Motor neuron (in vitro differentiated cells): Measurements from ENCODE around the gene PLVAP. TPM values are rescaled to one million over a fixed set of nuclear protein-coding genes. Genes with fewer than 3 reads are reported as not detected.
"Not testable (repeated sequence)": the region's sequence is repeated elsewhere in the genome, so short reads cannot be mapped to it uniquely, and the experiment has no call there.

Experiments
- ATAC-seq, 8 experiments: fragments of 200-7000 bp; cut with Tn5 transposase; replicated peaks in 6 of 8; 2 replicates each; pipeline ENCODE4 v1.8.0; 2021; ENCODE audit warnings: mild to moderate bottlenecking in 8 of 8, moderate library complexity in 8 of 8
- H3K27ac ChIP-seq, 2 donors: fragments of 250-450 bp; sonication (Bioruptor Pico); 2 replicates each; pipeline ENCODE4 v1.9.0; 2021; ENCODE audit warnings: antibody characterized with exemption in 2 of 2, mild to moderate bottlenecking in 2 of 2, moderate library complexity in 1 of 2
- H3K4me1 ChIP-seq, 2 donors: fragments of 250-450 bp; sonication (Bioruptor Pico); replicated peaks in 1 of 2; 2 replicates each; pipeline ENCODE4 v1.6.1; 2021; ENCODE audit warnings: antibody characterized with exemption in 2 of 2, mild to moderate bottlenecking in 2 of 2, moderate library complexity in 1 of 2
- H3K4me3 ChIP-seq, 5 donors: fragments of 250-450 bp; sonication (Bioruptor Pico); 2 replicates each; pipeline ENCODE4 v1.9.0; 2021; ENCODE audit warnings: antibody characterized with exemption in 5 of 5, mild to moderate bottlenecking in 5 of 5, moderate library complexity in 4 of 5
- WGBS, 10 experiments: fragments of 450-650 bp; shearing (Covaris generic); methylation state at CpG; one replicate each; pipeline ENCODE4 v1.0.0; 2022; 5-methylcytosine and 5-hydroxymethylcytosine counted together
- in situ Hi-C, 9 experiments: fragments of 400-800 bp; cut with MboI; loops; one replicate each; pipeline ENCODE4 v1.15.0; 2021; ENCODE audit warnings: low sequenced_read_pairs in 9 of 9, low pct_unique_long_range_greater_than_20kb in 2 of 9; ENCODE audit not compliant: unreplicated experiment in 9 of 9
- total RNA-seq, 8 experiments: library from RNA; unstranded; fragments of 300-600 nt; gene quantifications; 2 replicates each; pipeline versions ENCODE4 v1.2.3 to v1.2.4, GENCODE V29; 2022

The PLVAP gene
- total RNA-seq, 8 experiments from 2014 or later, result 0.05 to 2.5 (median 0.27) TPM; not detected in 1

- ATAC-seq, H3K27ac ChIP-seq, in situ Hi-C loops, H3K4me3 ChIP-seq, H3K4me1 ChIP-seq: not testable (repeated sequence)
- 69 to 100% (median 84%) methylated on average over 4 to 13 of the region's 20 CpGs; no CpG with 5 or more reads in 4 of the 10 experiments for WGBS, 10 experiments
These were observed 13.1 kb downstream of the PLVAP start for GRCh38 chr19:17363852-17364605.

DNA sequence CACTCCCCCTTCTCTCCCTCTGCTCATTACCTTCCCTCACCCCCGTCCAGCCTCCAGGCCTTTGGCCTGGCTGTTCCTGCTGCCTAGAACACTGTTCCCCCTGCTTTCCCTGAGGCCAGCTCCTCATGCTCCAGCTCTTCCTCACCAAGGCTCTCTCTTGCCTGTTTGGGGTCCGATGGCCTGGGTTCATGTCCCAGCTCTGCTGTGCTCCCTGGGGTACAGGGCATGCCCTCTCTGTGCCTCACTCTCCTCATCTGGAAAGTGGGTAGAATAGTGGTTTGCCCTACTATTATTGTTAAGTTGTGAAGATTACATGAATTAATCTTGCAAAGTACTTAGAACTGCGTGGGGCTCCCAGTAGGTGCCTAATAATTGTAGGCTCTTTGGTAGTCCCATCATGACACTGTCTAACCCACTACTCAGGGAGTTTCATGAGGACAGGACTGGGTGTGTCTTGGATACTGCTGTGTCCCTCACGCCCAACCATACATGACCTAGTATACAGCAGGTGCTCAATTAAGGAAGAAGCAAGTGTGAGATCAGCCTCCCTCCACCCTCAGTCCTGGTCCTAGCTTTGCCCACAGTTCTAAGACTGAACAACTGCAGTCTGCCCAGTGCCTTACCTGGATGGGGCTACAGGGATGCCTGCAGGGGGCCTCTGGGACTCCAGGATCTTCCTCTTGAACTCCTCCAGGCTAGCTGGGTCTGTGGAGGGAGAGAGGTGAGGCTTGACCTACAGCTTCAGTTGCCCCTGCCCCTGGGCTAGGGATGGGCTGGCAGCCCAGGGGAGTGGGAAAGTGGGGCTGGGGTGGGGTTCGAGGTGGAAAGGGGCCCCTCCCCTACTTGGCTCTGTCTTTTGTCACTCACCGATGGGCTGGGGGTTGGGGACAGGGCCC is 17.0 kb downstream of the PLVAP start:
- in situ Hi-C loops, result no loop called here
- no peak overlapping the region for H3K27ac ChIP-seq
- no peak for ATAC-seq
- no peaks in the 10 kb centered on the region for H3K4me1 ChIP-seq
- H3K4me3 ChIP-seq, result no peak overlapping the region
- WGBS, 10 experiments, result 17 to 100% (median 50%) methylated on average over 1 to 3 of the region's 6 CpGs; no CpG with 5 or more reads in 3 of the 10 experiments

- H3K4me3 ChIP-seq, result no peak overlapping the region
- in situ Hi-C loops, result no loop called here
- WGBS, 10 experiments, result 0 to 97% (median 61%) methylated on average over 1 to 6 of the region's 7 CpGs; no CpG with 5 or more reads in 4 of the 10 experiments
- ATAC-seq, result peak in 2 of 8 experiments; percentile 28 to 68
- H3K27ac ChIP-seq, result no peak overlapping the region
- no peaks in the 10 kb centered on the region for H3K4me1 ChIP-seq
These were observed 18.7 kb downstream of the PLVAP start for GRCh38 chr19:17358395-17358794.

DNA sequence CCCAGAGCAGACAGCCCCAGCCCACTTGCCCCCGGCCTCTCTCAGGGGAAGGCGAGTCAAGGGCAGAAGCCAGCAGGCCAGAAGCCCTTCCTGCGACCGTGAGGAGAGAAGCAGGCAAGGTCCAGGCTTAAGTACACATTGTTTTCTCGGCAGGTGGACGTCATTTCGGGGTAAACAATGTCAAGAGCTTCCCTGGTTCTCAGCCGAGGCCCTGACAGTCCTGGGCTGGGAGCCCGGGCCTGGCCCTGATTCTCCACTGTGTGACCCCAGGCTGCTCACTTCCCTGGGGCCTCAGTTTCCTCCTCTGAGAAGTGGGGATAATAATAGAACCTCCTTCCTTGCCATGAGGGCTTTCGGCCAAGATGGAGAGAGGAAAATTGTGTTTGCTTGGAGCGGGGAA is 19.4 kb downstream of the PLVAP start:
- H3K27ac ChIP-seq, result no peak overlapping the region
- WGBS, 10 experiments, result 10 to 100% (median 68%) methylated on average over 1 to 3 of the region's 11 CpGs; no CpG with 5 or more reads in 6 of the 10 experiments
- no peak for ATAC-seq
- H3K4me1 ChIP-seq, result no peaks in the 10 kb centered on the region
- no peak overlapping the region for H3K4me3 ChIP-seq
- in situ Hi-C loops, result no loop called here

GRCh38 chr19:17357078-17357666 is 20.0 kb downstream of the PLVAP start:
- H3K27ac ChIP-seq, result no peak overlapping the region
- in situ Hi-C loops, result no loop called here
- 20 to 100% (median 75%) methylated on average over 1 to 4 of the region's 7 CpGs; no CpG with 5 or more reads in 3 of the 10 experiments for WGBS, 10 experiments
- H3K4me1 ChIP-seq, result no peaks in the 10 kb centered on the region
- no peak for ATAC-seq
- H3K4me3 ChIP-seq, result no peak overlapping the region

DNA sequence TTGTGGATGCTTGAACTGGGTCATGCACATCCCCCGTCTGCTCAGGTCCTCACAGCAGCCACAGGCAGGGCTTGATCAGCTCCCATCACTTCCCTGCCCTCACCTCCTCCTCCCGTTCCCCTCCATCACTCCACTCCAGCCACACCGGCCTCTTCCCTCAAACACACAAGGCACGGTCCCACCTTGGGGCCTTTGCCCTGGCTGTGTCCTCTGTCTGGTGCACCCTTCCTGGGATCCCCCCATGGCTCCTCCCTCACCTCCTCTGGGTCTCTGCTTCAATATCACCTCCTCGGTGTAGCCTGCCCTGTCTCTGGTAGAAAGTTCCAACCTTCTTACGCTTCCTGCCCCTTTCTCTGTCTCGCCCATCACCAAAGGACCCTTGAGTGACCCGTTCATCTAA is 23.8 kb downstream of the PLVAP start:
- no peak for ATAC-seq
- WGBS, 10 experiments, result 43 to 92% (median 83%) methylated on average over 1 to 7 of the region's 8 CpGs; no CpG with 5 or more reads in 5 of the 10 experiments

DNA sequence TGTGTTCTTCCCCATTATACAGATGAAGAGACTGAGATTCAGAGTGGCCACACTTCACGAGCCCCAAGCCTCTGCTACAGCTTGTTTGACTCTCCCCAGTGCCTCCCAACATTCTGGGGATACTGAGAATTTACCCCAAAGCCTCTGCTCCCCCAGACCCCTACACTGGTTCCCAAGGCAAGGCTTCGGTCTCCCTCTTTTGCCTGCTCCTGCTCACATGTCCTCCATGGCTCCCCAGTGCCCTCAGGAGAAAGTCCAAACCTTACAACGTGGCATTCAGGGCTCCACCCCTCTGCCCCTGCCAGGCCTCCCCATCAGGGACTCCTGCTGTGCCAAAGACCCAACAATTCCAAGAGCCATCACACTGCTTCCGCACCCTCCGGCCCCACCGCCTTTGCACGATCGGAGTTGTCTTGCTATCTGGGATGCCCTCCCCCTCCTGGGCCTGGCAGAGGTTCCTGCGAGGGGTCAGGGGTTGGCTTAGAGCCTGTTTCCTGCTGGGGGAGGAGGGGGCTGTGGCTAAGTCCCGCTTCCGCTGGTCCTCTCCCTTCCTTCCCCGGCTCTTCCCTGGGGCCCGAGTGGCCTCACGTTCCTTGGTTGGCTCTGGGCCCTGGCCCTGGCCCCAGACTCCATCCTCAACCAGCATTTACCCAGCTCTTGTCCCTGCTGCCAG is 24.4 kb downstream of the PLVAP start:
- no peak overlapping the region for H3K4me3 ChIP-seq
- 40 to 100% (median 83%) methylated on average over 1 to 2 of the region's 14 CpGs; no CpG with 5 or more reads in 6 of the 10 experiments for WGBS, 10 experiments
- in situ Hi-C loops, result no loop called here
- peaks cover 3 to 4% of the 10 kb centered on the region in 2 donors for H3K4me1 ChIP-seq
- no peak overlapping the region for H3K27ac ChIP-seq
- no peak for ATAC-seq

More for the DNA sequence above, 23.8 kb downstream of the PLVAP start:
- peaks cover 3 to 4% of the 10 kb centered on the region in 2 donors for H3K4me1 ChIP-seq
- H3K4me3 ChIP-seq, result no peak overlapping the region
- no peak overlapping the region for H3K27ac ChIP-seq
- in situ Hi-C loops, result no loop called here

DNA sequence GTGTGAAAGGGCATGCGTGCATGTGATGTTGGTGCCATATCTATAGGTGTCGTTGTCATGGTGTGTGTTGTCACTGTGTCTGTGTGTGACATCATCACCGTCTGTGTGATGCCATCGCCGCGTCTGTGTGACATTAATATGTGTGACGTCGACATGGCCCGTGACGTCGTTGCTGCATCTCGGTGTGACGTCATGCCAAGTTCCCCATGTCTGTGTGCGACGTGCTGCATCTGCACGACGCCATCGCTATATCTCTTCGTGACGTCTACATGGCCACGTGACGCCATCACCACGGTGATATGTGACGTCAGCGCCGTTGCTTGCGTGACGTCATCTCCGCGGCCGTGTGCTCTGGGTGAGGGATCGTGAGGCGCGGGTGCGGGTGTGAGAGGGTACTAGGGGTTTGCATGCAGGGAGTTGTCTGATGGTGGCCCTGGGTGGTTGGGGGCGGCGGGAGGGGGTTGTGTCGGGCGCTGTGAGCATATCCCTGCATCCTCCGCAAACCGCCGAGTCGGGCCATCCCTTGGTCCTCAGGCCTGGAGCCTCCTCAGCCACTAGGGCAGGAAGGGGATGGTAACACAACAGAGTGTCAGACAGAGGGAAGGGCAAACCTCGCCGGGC is 25.2 kb downstream of the PLVAP start:
- in situ Hi-C loops, result no loop called here
- no peak overlapping the region for H3K27ac ChIP-seq
- no peak for ATAC-seq
- H3K4me1 ChIP-seq, result peaks cover 3 to 4% of the 10 kb centered on the region in 2 donors
- 60 to 100% (median 94%) methylated on average over 1 to 11 of the region's 45 CpGs; no CpG with 5 or more reads in 4 of the 10 experiments for WGBS, 10 experiments
- no peak overlapping the region for H3K4me3 ChIP-seq

DNA sequence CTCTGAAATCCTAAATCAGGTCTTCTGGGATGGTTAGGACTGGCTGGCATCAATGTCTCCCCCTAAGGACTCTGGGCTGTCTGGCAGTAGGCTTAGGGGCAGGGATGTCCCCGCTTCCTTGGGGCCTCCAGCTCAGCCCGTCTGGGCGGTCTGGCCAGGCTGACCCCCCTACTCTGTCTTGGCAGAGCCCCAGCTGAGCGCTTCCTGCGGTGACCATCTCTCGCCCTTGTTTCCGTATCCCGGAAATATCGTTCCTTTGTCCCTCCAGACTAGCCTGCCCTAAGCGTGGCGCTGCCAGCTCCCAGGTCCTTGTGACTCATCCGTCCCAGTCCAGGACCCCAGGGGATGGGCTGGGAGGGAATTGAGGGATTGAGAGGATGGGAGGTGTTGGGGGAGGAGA is 28.4 kb downstream of the PLVAP start:
- in situ Hi-C loops, result no loop called here
- WGBS, 10 experiments, result 0% methylated on average over 3 to 9 of the region's 12 CpGs; no CpG with 5 or more reads in 8 of the 10 experiments
- Histone ChIP-seq H3K4me1 (peaks cover 3 to 4% of the 10 kb centered on the region in 2 donors), H3K4me3 (no peak overlapping the region), H3K27ac (no peak overlapping the region)
- ATAC-seq, result peak in 6 of 8 experiments; percentile 28 to 92 (median 89)

DNA sequence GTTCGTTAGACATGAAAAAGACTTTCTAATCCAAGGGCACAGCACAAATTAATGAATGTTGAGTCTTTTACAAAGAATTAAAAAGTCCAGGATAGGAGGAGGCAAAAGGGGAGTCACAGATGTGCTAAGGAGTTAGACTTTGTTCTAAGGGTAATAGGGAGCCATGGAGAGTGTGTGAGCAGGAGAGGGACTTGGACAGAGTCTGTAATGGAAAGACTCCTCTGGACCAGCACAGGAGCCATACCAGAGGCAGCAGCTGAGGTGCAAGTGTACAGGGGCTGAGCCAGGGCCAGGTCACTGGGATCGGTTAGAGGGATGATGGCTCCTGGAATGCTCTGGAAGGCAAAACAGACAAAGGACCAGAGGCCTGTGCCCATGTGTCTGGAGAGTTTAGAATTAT is 29.3 kb downstream of the PLVAP start:
- WGBS, 10 experiments, result 17 to 100% (median 69%) methylated on average over 1 to 2 of the region's 2 CpGs; no CpG with 5 or more reads in 4 of the 10 experiments
- in situ Hi-C loops, result no loop called here
- peaks cover 3 to 4% of the 10 kb centered on the region in 2 donors for H3K4me1 ChIP-seq

DNA sequence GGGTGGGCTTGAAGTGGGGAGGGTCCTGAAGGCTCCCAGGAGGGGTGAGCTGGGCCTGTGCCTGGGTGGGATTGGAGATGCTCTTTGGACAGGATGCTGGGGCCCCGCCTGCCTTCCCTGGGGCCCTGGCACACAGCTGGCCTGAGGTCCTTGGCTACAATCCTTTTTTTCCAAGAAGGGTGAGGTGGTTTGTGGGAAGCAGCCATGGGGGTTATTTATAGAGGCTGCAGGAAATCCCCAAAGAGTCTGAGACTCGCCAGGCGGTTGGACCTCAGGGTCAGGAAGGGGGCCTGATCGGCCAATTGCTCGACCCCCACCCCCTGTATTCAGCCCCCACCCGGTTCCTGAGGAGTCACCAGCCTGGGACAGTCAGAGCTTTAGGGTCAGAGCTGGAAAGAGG is 29.8 kb downstream of the PLVAP start:
- in situ Hi-C loops, result no loop called here
- H3K27ac ChIP-seq, result no peak overlapping the region
- peak in 2 of 8 experiments; percentile 31 to 34 for ATAC-seq
- WGBS, 10 experiments, result 40 to 100% methylated on average over 1 of the region's 6 CpGs; no CpG with 5 or more reads in 8 of the 10 experiments
- peaks cover 3 to 4% of the 10 kb centered on the region in 2 donors for H3K4me1 ChIP-seq
- no peak overlapping the region for H3K4me3 ChIP-seq

More for the DNA sequence above, 29.3 kb downstream of the PLVAP start:
- no peak overlapping the region for H3K4me3 ChIP-seq
- no peak for ATAC-seq
- H3K27ac ChIP-seq, result no peak overlapping the region

- Histone ChIP-seq H3K4me1 (peaks cover 3 to 4% of the 10 kb centered on the region in 2 donors), H3K4me3 (no peak overlapping the region), H3K27ac (no peak overlapping the region)
- in situ Hi-C loops, result no loop called here
- peak; percentile 62 to 94 (median 71) for ATAC-seq
- 0 to 68% (median 21%) methylated on average over 2 to 12 of the region's 24 CpGs; no CpG with 5 or more reads in 4 of the 10 experiments for WGBS, 10 experiments
These were observed 31.0 kb downstream of the PLVAP start for GRCh38 chr19:17346109-17346671.
